Cardiac fibroblast (primary cell): ENCODE results near the gene OR7G1.

Source experiments
- DNase-seq, 2 donors: peaks; one replicate each; pipeline versions ENCODE4 v3.0.0 to v3.0.0-alpha.2; 2010; ENCODE audit warnings: low read depth in 2 of 2
- H3K4me3 ChIP-seq, 2 donors: replicated peaks in 1 of 2; 1 replicate in 1 of 2; 2 replicates in 1 of 2; pipeline ENCODE4 v1.5.1; 2011; ENCODE audit warnings: low read depth in 2 of 2, low read length in 2 of 2, mild to moderate bottlenecking in 2 of 2, moderate library complexity in 1 of 2
- CTCF ChIP-seq: IDR thresholded peaks from one replicate; pipeline ENCODE4 v1.5.1; 2011; ENCODE audit warnings: low read depth, mild to moderate bottlenecking, low read length, inconsistent platforms

Gene OR7G1

GRCh38 chr19:9115307-9115813, at the start of gene OR7G1:
OR7G1 (minus strand) TSS chr19:9115763; CDS start chr19:9115763, 0 bp downstream.
- DNase-seq: no peak
- no peak for TF ChIP-seq CTCF
- no peak within 1 kb of the TSS for H3K4me3 ChIP-seq

- peak in 1 of 2 donors; percentile 54 for DNase-seq
- TF ChIP-seq CTCF: no peak
- H3K4me3 ChIP-seq: no peak overlapping the region
These were observed 49.7 kb upstream of the OR7G1 start for GRCh38 chr19:9165261-9165660.

- H3K4me3 ChIP-seq: no peak overlapping the region
- no peak for TF ChIP-seq CTCF
- no peak for DNase-seq
These were observed 45.9 kb upstream of the OR7G1 start for GRCh38 chr19:9161427-9161826.

GRCh38 chr19:9159891-9160290, 44.3 kb upstream of the OR7G1 start:
- H3K4me3 ChIP-seq: no peak overlapping the region
- TF ChIP-seq CTCF: no peak
- DNase-seq: no peak

GRCh38 chr19:9156304-9156703, 40.7 kb upstream of the OR7G1 start:
- H3K4me3 ChIP-seq: no peak overlapping the region
- no peak for TF ChIP-seq CTCF
- no peak for DNase-seq

GRCh38 chr19:9155591-9155990, 40.0 kb upstream of the OR7G1 start:
- no peak for DNase-seq
- H3K4me3 ChIP-seq: no peak overlapping the region

More at GRCh38 chr19:9155591-9155990, 40.0 kb upstream of the OR7G1 start:
- TF ChIP-seq CTCF: no peak
